Neutrophil (primary cell): Measurements from ENCODE around the gene AUNIP.

Source experiments
- H3K27ac ChIP-seq: fragments of 200-600 bp; sonication (generic); 2 replicates; pipeline ENCODE4 v1.5.1; 2016; ENCODE audit warnings: mild to moderate bottlenecking, moderate library complexity
- H3K27me3 ChIP-seq: fragments of 200-600 bp; sonication (generic); 2 replicates; pipeline ENCODE4 v1.6.0; 2016; ENCODE audit warnings: mild to moderate bottlenecking
- H3K36me3 ChIP-seq: fragments of 200-600 bp; sonication (generic); 2 replicates; pipeline ENCODE4 v1.5.1; 2017
- H3K4me1 ChIP-seq, 2 experiments: fragments of 200-600 bp in 1 of 2; sonication (generic) in 1 of 2; 1 replicate in 1 of 2; 2 replicates in 1 of 2; pipeline versions ENCODE4 v1.5.1 to v1.6.1; 2013 to 2016; ENCODE audit warnings: low read depth in 1 of 2, low read length in 1 of 2, mild to moderate bottlenecking in 1 of 2, moderate library complexity in 1 of 2; ENCODE audit not compliant: control insufficient read depth in 1 of 2, insufficient read depth in 1 of 2
- H3K4me3 ChIP-seq, 2 experiments: fragments of 200-600 bp in 1 of 2; sonication (generic) in 1 of 2; 1 replicate in 1 of 2; 2 replicates in 1 of 2; pipeline ENCODE4 v1.5.1; 2013 to 2016; ENCODE audit warnings: low read depth in 1 of 2, low read length in 1 of 2, mild to moderate bottlenecking in 1 of 2, moderate library complexity in 1 of 2
- H3K9me3 ChIP-seq: fragments of 200-600 bp; sonication (generic); 2 replicates; pipeline ENCODE4 v1.5.1; 2016
- CTCF ChIP-seq: fragments of 200-600 bp; sonication (generic); IDR thresholded peaks from 2 replicates; pipeline ENCODE4 v1.5.1; 2016; ENCODE audit warnings: antibody characterized with exemption

The AUNIP gene

GRCh38 chr1:25832336-25833037 is 26.8 kb downstream of the AUNIP start:
- Histone ChIP-seq H3K27ac (peak overlapping the region; percentile 54), H3K4me3 (no peak overlapping the region), H3K27me3 (no peaks in the 10 kb centered on the region), H3K9me3 (no peaks in the 10 kb centered on the region), H3K36me3 (peaks cover 86% of the 10 kb centered on the region), H3K4me1 (peaks cover 9 to 11% of the 10 kb centered on the region in 2 experiments)
- no peak for TF ChIP-seq CTCF

- H3K9me3 ChIP-seq, result no peaks in the 10 kb centered on the region
- peak overlapping the region; percentile 54 for H3K27ac ChIP-seq
- peaks cover 9 to 11% of the 10 kb centered on the region in 2 experiments for H3K4me1 ChIP-seq
- no peaks in the 10 kb centered on the region for H3K27me3 ChIP-seq
- no peak overlapping the region for H3K4me3 ChIP-seq
- H3K36me3 ChIP-seq, result peaks cover 94% of the 10 kb centered on the region
- no peak for TF ChIP-seq CTCF
These were observed 27.6 kb downstream of the AUNIP start for GRCh38 chr1:25831569-25832196.

GRCh38 chr1:25829046-25829445 is 30.2 kb downstream of the AUNIP start:
- no peaks in the 10 kb centered on the region for H3K9me3 ChIP-seq
- peaks cover 9 to 11% of the 10 kb centered on the region in 2 experiments for H3K4me1 ChIP-seq
- no peak overlapping the region for H3K4me3 ChIP-seq
- H3K27me3 ChIP-seq, result no peaks in the 10 kb centered on the region
- peaks cover 96% of the 10 kb centered on the region for H3K36me3 ChIP-seq
- no peak for TF ChIP-seq CTCF
- H3K27ac ChIP-seq, result no peak overlapping the region

GRCh38 chr1:25828491-25828890 is 30.8 kb downstream of the AUNIP start:
- H3K27me3 ChIP-seq, result no peaks in the 10 kb centered on the region
- no peaks in the 10 kb centered on the region for H3K9me3 ChIP-seq
- H3K4me3 ChIP-seq, result no peak overlapping the region
- peaks cover 9 to 11% of the 10 kb centered on the region in 2 experiments for H3K4me1 ChIP-seq
- no peak for TF ChIP-seq CTCF
- H3K36me3 ChIP-seq, result peaks cover 90% of the 10 kb centered on the region
- no peak overlapping the region for H3K27ac ChIP-seq

- no peak overlapping the region for H3K4me3 ChIP-seq
- no peaks in the 10 kb centered on the region for H3K27me3 ChIP-seq
- no peak for TF ChIP-seq CTCF
- H3K9me3 ChIP-seq, result no peaks in the 10 kb centered on the region
- H3K27ac ChIP-seq, result no peak overlapping the region
- H3K4me1 ChIP-seq, result peaks cover 6 to 7% of the 10 kb centered on the region in 2 experiments
- peaks cover 72% of the 10 kb centered on the region for H3K36me3 ChIP-seq
These were observed 32.7 kb downstream of the AUNIP start for GRCh38 chr1:25826571-25826970.
